ENCODE data around the gene WDR5. TPM values are rescaled to one million over a fixed set of nuclear protein-coding genes. Genes with fewer than 3 reads are reported as not detected.

The WDR5 gene
- total and polyA plus RNA-seq, 9 of the 15 experiments (the other 6 are each of a cell fraction or from before 2014, with no cell fraction given): 3.0 to 56.8 (median 38.6) TPM

GRCh38 chr9:134177624-134178393, 41.9 kb downstream of the WDR5 start (continued):
- no peak for TF ChIP-seq HDAC6 (IDR thresholded peaks at IDR 0.05; ENCODE audit: low read depth, low read length)
- no peak for TF ChIP-seq LCOR (CRISPR knock-in tag; IDR thresholded peaks at IDR 0.05)
- TF ChIP-seq RBM25 (IDR thresholded peaks at IDR 0.05; ENCODE audit: low read depth, low read length, severe bottlenecking): peak; percentile 59
- TF ChIP-seq, protein P1, sequence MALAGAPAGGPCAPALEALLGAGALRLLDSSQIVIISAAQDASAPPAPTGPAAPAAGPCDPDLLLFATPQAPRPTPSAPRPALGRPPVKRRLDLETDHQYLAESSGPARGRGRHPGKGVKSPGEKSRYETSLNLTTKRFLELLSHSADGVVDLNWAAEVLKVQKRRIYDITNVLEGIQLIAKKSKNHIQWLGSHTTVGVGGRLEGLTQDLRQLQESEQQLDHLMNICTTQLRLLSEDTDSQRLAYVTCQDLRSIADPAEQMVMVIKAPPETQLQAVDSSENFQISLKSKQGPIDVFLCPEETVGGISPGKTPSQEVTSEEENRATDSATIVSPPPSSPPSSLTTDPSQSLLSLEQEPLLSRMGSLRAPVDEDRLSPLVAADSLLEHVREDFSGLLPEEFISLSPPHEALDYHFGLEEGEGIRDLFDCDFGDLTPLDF (CRISPR knock-in tag; IDR thresholded peaks at IDR 0.05): no peak

GRCh38 chr9:134178394-134178767, 42.5 kb downstream of the WDR5 start:
- TF ChIP-seq RBBP5 (IDR thresholded peaks at IDR 0.05; ENCODE audit: borderline replicate concordance, insufficient read depth, low read length, poor library complexity, severe bottlenecking) (no peak), NELFE (IDR thresholded peaks at IDR 0.05; ENCODE audit: insufficient read depth, insufficient read length) (no peak), HNRNPL (IDR thresholded peaks at IDR 0.05; ENCODE audit: low read depth, low read length) (peak; percentile 49; the same call in 1 of the 2 replicates), RAD51 (IDR thresholded peaks at IDR 0.05; ENCODE audit: borderline replicate concordance, low read depth) (no peak)
- Histone ChIP-seq H3K9me1 (ENCODE audit: control insufficient read depth, insufficient read depth, low read length) (no peaks in the 10 kb centered on the region), H3K4me2 (ENCODE audit: insufficient read depth, low read length) (no peak overlapping the region), H2AFZ (ENCODE audit: low read depth, low read length) (no peak overlapping the region), H3K4me3 (no peak overlapping the region), H3K36me3 (ENCODE audit: control insufficient read depth, insufficient read depth, low read length) (no peaks in the 10 kb centered on the region), H3K9ac (ENCODE audit: insufficient read depth in 1 of 2, low read depth in 2 of 2, low read length in 2 of 2) (no peak overlapping the region), H3K9me3 (replicated peaks; ENCODE audit: control insufficient read depth, insufficient read depth, low read depth, low read length) (no peaks in the 10 kb centered on the region), H3K27me3 (ENCODE audit: control insufficient read depth in 2 of 2, insufficient read depth in 2 of 2, low read length in 2 of 2) (peaks cover 34 to 77% of the 10 kb centered on the region in 2 experiments; a peak in 4 of 5 replicates), H3K4me1 (replicated peaks in 1 of 2; ENCODE audit: control insufficient read depth in 2 of 2, insufficient read depth in 2 of 2, low read length in 2 of 2) (peaks cover 2 to 42% of the 10 kb centered on the region in 2 experiments; a peak in 3 of 5 replicates), H3K27ac (ENCODE audit: extremely low read depth, low read depth, low read length) (no peak overlapping the region), H3K79me2 (ENCODE audit: control insufficient read depth, insufficient read depth, low read length) (no peaks in the 10 kb centered on the region), H4K20me1 (replicated peaks; ENCODE audit: control insufficient read depth, insufficient read depth, low read length) (no peaks in the 10 kb centered on the region; the same call in 1 of the 2 replicates)
- DNase-seq (ENCODE audit: extremely low read depth in 1 of 4, low spot score in 3 of 4): no peak
- ATAC-seq: no peak
- in situ Hi-C loops (cut with MboI): no loop called here
- no TSS peak for BruUV-seq (replicated peaks)
- ChIA-PET CTCF (ENCODE audit: low intra/inter-chr PET ratio) (no interaction called here), POLR2A (interaction anchor here (1.3 kb wide), 1 partner anchor 31 kb away, joined by 3 read pairs; no protein-coding TSS in a partner anchor)
- intact Hi-C loops (cut with micrococcal nuclease): loop anchor here (10.0 kb wide), 1 partner anchor 146 kb away; the partner anchor contains the start of gene RXRA
- WGBS (ENCODE audit: insufficient coverage, low coverage, missing lambda C conversion rate): 5% methylated on average over 6 of the region's 9 CpGs
- no peak for FAIRE-seq

All from K562 (cell line).